SK-N-SH (cell line): Measurements from ENCODE around the gene BTBD10. TPM values are rescaled to one million over a fixed set of nuclear protein-coding genes. Genes with fewer than 3 reads are reported as not detected.
A peak's percentile ranks its signal among the peaks of the same experiment; 100 is the strongest.

ENCODE experiments used
- CTCF ChIA-PET: fragments of 300-600, 350-600 bp; formaldehyde crosslinking; extraction: SDS; loops from one replicate; lab custom pipeline; 2021; lab: Yijun Ruan, JAX
- POLR2A ChIA-PET: fragments of 350-600 bp; sonication (Branson Sonifier 250); formaldehyde crosslinking; extraction: SDS; loops from one replicate; lab custom pipeline; 2020; ENCODE audit warnings: antibody characterized with exemption, inconsistent platforms; lab: Yijun Ruan, JAX
- DNase-seq: peaks from one replicate; pipeline ENCODE4 v3.0.0; 2012
- H2AFZ ChIP-seq: fragments of 200-600 bp; sonication (generic); 2 replicates; pipeline ENCODE4 v1.8.1; 2016; ENCODE audit warnings: antibody characterized with exemption, mild to moderate bottlenecking, low read depth
- H3F3A ChIP-seq: fragments of 200-600 bp; sonication (generic); replicated peaks from 2 replicates; pipeline ENCODE3; 2016; ENCODE audit warnings: antibody characterized with exemption, mild to moderate bottlenecking; ENCODE audit not compliant: insufficient read depth
- H3K27ac ChIP-seq, 2 experiments: fragments of 200-500 bp in 1 of 2; fragments of 200-600 bp in 1 of 2; sonication (Bioruptor generic) in 1 of 2; sonication (generic), shearing (Covaris generic) in 1 of 2; 2 replicates each; pipeline versions ENCODE4 v1.5.1 to v1.6.1; 2014 to 2016; ENCODE audit warnings: low read depth in 2 of 2, inconsistent platforms in 1 of 2, low read length in 1 of 2, mild to moderate bottlenecking in 1 of 2, mixed read lengths in 1 of 2
- H3K27me3 ChIP-seq: fragments of 200-600 bp; sonication (generic), shearing (Covaris generic); 2 replicates; pipeline ENCODE4 v1.6.1; 2016; ENCODE audit warnings: mixed run types; ENCODE audit not compliant: insufficient read depth
- H3K36me3 ChIP-seq, 2 experiments: fragments of 200-500 bp in 1 of 2; fragments of 200-600 bp in 1 of 2; sonication (Bioruptor generic) in 1 of 2; sonication (generic) in 1 of 2; replicated peaks in 1 of 2; 2 replicates each; pipeline versions ENCODE3 to v1.5.1; 2014 to 2016; ENCODE audit warnings: low read length in 1 of 2, mild to moderate bottlenecking in 1 of 2; ENCODE audit not compliant: insufficient read depth in 2 of 2, control insufficient read depth in 1 of 2
- H3K4me1 ChIP-seq, 2 experiments: fragments of 200-500 bp in 1 of 2; fragments of 200-600 bp in 1 of 2; sonication (Bioruptor generic) in 1 of 2; sonication (generic), shearing (Covaris generic) in 1 of 2; 2 replicates each; pipeline versions ENCODE4 v1.5.1 to v1.6.1; 2014 to 2016; ENCODE audit warnings: low read depth in 1 of 2, low read length in 1 of 2, mixed run types in 1 of 2; ENCODE audit not compliant: insufficient read depth in 2 of 2, control insufficient read depth in 1 of 2
- H3K4me2 ChIP-seq: fragments of 200-600 bp; sonication (generic), shearing (Covaris generic); 2 replicates; pipeline ENCODE4 v1.6.1; 2017; ENCODE audit warnings: mixed run types
- H3K4me3 ChIP-seq, 2 experiments: fragments of 200-500 bp in 1 of 2; fragments of 200-600 bp in 1 of 2; sonication (Bioruptor generic) in 1 of 2; sonication (generic), shearing (Covaris generic) in 1 of 2; 2 replicates each; pipeline versions ENCODE4 v1.5.1 to v1.8.1; 2014 to 2016; ENCODE audit warnings: low read depth in 2 of 2, inconsistent platforms in 1 of 2, low read length in 1 of 2, mild to moderate bottlenecking in 1 of 2, mixed read lengths in 1 of 2, moderate library complexity in 1 of 2
- H3K79me2 ChIP-seq: fragments of 200-600 bp; sonication (generic); 2 replicates; pipeline ENCODE4 v1.8.1; 2017; ENCODE audit warnings: mild to moderate bottlenecking; ENCODE audit not compliant: insufficient read depth
- H3K9ac ChIP-seq: fragments of 200-600 bp; sonication (generic); 2 replicates; pipeline ENCODE4 v1.6.1; 2017; ENCODE audit warnings: mixed run types
- H3K9me2 ChIP-seq: fragments of 200-600 bp; sonication (generic); 2 replicates; pipeline ENCODE4 v1.6.1; 2017; ENCODE audit warnings: mixed run types
- H3K9me3 ChIP-seq: fragments of 200-600 bp; sonication (generic); 2 replicates; pipeline ENCODE4 v1.6.1; 2017; ENCODE audit warnings: mixed run types, mild to moderate bottlenecking, moderate library complexity
- H4K20me1 ChIP-seq: fragments of 200-600 bp; sonication (generic); 2 replicates; pipeline ENCODE4 v1.6.1; 2017; ENCODE audit warnings: mild to moderate bottlenecking, mixed run types; ENCODE audit not compliant: insufficient read depth
- CHD2 ChIP-seq: fragments of 150-350 bp; IDR thresholded peaks from 2 replicates; pipeline ENCODE4 v1.6.1; 2018; ENCODE audit warnings: low read length; ENCODE audit not compliant: partially characterized antibody
- ELF1 ChIP-seq: IDR thresholded peaks from 2 replicates; pipeline ENCODE4 v1.4.0; 2012
- EP300 ChIP-seq, 2 experiments: IDR thresholded peaks; 2 replicates each; pipeline versions ENCODE4 v1.4.0 to v1.6.1; 2012; ENCODE audit warnings: borderline replicate concordance in 1 of 2, low read depth in 1 of 2, low read length in 1 of 2
- EZH2phosphoT487 ChIP-seq: fragments of 200-600 bp; sonication (generic); IDR thresholded peaks from 2 replicates; pipeline ENCODE4 v1.6.1; 2017; ENCODE audit warnings: low read depth, mixed run types, mild to moderate bottlenecking, antibody characterized with exemption, moderate library complexity, borderline replicate concordance
- FOXJ3 ChIP-seq: sonication (generic); formaldehyde crosslinking; IDR thresholded peaks from 2 replicates; pipeline ENCODE4 v1.5.1; 2020; ENCODE audit warnings: mild to moderate bottlenecking, missing genetic modification reagents
- GABPA ChIP-seq: IDR thresholded peaks from 2 replicates; pipeline ENCODE4 v1.4.0; 2012; ENCODE audit warnings: low read depth, mild to moderate bottlenecking
- GATA2 ChIP-seq: sonication (generic); formaldehyde crosslinking; IDR thresholded peaks from 2 replicates; pipeline ENCODE4 v1.5.0; 2020; ENCODE audit warnings: mild to moderate bottlenecking, missing genetic modification reagents
- IRF3 ChIP-seq: fragments of 150-350 bp; IDR thresholded peaks from 2 replicates; pipeline ENCODE4 v1.6.1; 2016; ENCODE audit warnings: mild to moderate bottlenecking, low read depth, low read length
- MAX ChIP-seq: IDR thresholded peaks from 2 replicates; pipeline ENCODE4 v1.4.0; 2012; ENCODE audit warnings: low read depth
- MEF2A ChIP-seq: IDR thresholded peaks from 2 replicates; pipeline ENCODE4 v1.4.0; 2012; ENCODE audit warnings: low read depth, borderline replicate concordance
- MXI1 ChIP-seq: IDR thresholded peaks from 2 replicates; pipeline ENCODE4 v1.6.1; 2012; ENCODE audit warnings: mild to moderate bottlenecking, low read depth, low read length, improper control_type of control experiment
- POLR2AphosphoS5 ChIP-seq: IDR thresholded peaks from 2 replicates; pipeline ENCODE4 v1.6.1; 2012; ENCODE audit warnings: low read depth, low read length
- RCOR1 ChIP-seq: fragments of 150-350 bp; IDR thresholded peaks from 2 replicates; pipeline ENCODE4 v1.6.1; 2017; ENCODE audit warnings: antibody characterized with exemption, low read length
- REST ChIP-seq: IDR thresholded peaks from 2 replicates; pipeline ENCODE4 v1.6.1; 2012; ENCODE audit warnings: mild to moderate bottlenecking, low read depth, low read length, moderate library complexity
- RXRA ChIP-seq: IDR thresholded peaks from 2 replicates; pipeline ENCODE4 v1.4.0; 2012; ENCODE audit warnings: low read depth, mild to moderate bottlenecking, borderline replicate concordance
- SMC3 ChIP-seq: IDR thresholded peaks from 2 replicates; pipeline ENCODE4 v1.6.1; 2012; ENCODE audit warnings: low read depth, low read length, improper control_type of control experiment
- TAF1 ChIP-seq: IDR thresholded peaks from 2 replicates; pipeline ENCODE4 v1.6.1; 2012; ENCODE audit warnings: low read depth, mild to moderate bottlenecking, low read length, moderate library complexity, borderline replicate concordance
- TEAD4 ChIP-seq: IDR thresholded peaks from 2 replicates; pipeline ENCODE4 v1.4.0; 2012; ENCODE audit warnings: mild to moderate bottlenecking, borderline replicate concordance; ENCODE audit not compliant: insufficient read depth
- USF1 ChIP-seq: IDR thresholded peaks from 2 replicates; pipeline ENCODE4 v1.4.0; 2012; ENCODE audit warnings: low read depth, borderline replicate concordance
- USF2 ChIP-seq: fragments of 150-350 bp; IDR thresholded peaks from 2 replicates; pipeline ENCODE4 v1.6.1; 2017; ENCODE audit warnings: antibody characterized with exemption, low read length, low read depth, borderline replicate concordance
- ZBTB33 ChIP-seq: IDR thresholded peaks from 2 replicates; pipeline ENCODE4 v1.4.0; 2012; ENCODE audit warnings: low read depth, borderline replicate concordance
- WGBS: methylation state at CpG from one replicate; pipeline ENCODE4 v1.1.6; 2017; ENCODE audit warnings: low lambda C conversion rate; 5-methylcytosine and 5-hydroxymethylcytosine counted together
- polyA plus RNA-seq, 3 experiments: library from polyadenylated mRNA; depleted of rRNA; stranded (reverse); fragments of >200 nt; gene quantifications; 2 replicates each; pipeline ENCODE4 v1.2.3, GENCODE V29; 2012

Gene BTBD10
- 23.0 and 29.5 TPM in 2 replicates for polyA plus RNA-seq (2012; rRNA removed)
- polyA plus RNA-seq (2012; cell fraction: cytosol; rRNA removed) = 33.1 and 36.8 TPM in 2 replicates
- 16.8 and 32.1 TPM in 2 replicates for polyA plus RNA-seq (2012; cell fraction: nucleus; rRNA removed)

- H3K9ac ChIP-seq = peak within 1 kb of the TSS; percentile 82
- DNase-seq = peak; percentile 93
- H3K9me3 ChIP-seq = no peaks in the 10 kb centered on the region
- peaks cover 44% of the 10 kb centered on the region for H3K79me2 ChIP-seq
- peaks cover 11% of the 10 kb centered on the region for H3F3A ChIP-seq
- H3K4me1 ChIP-seq = peaks cover 12 to 17% of the 10 kb centered on the region in 2 experiments; a peak in 3 of 4 replicates
- H3K4me2 ChIP-seq = peak within 1 kb of the TSS; percentile 75
- H3K9me2 ChIP-seq = no peaks in the 10 kb centered on the region
- peak within 1 kb of the TSS; percentile 90 for H2AFZ ChIP-seq
- H3K27me3 ChIP-seq = no peaks in the 10 kb centered on the region
- peak within 1 kb of the TSS; percentile 78 to 92 for H3K27ac ChIP-seq
- 0 out of 2 replicates have a peak, but pooled peaks cover 3% of the 10 kb centered on the region for H4K20me1 ChIP-seq
- CTCF ChIA-PET = interaction anchor here (0.8 to 1.6 kb wide), 8 partner anchors 8 to 253 kb away, joined by 3 to 5 read pairs (median 4); no protein-coding TSS in a partner anchor
- peak within 1 kb of the TSS; percentile 79 to 95 for H3K4me3 ChIP-seq
- H3K36me3 ChIP-seq = no peaks in the 10 kb centered on the region
- WGBS = under 1% methylated on average over 31 of the region's 71 CpGs
- POLR2A ChIA-PET = interaction anchor here (0.6 to 1.0 kb wide), 3 partner anchors 23 to 241 kb away, joined by 3 read pairs; no protein-coding TSS in a partner anchor
- TF ChIP-seq RXRA (no peak), USF2 (no peak), RCOR1 (peak; percentile 36; the same call in 1 of the 2 replicates), FOXJ3 (no peak), EZH2phosphoT487 (no peak), IRF3 (no peak), CHD2 (peak; percentile 100), MEF2A (no peak), EP300 (IDR thresholded peaks at IDR 0.05; ENCODE audit: borderline replicate concordance in 1 of 2, low read depth in 1 of 2, low read length in 1 of 2) (no peak), POLR2AphosphoS5 (peak; percentile 95), GABPA (no peak; the same call in 1 of the 2 replicates), TAF1 (peak; percentile 87), MXI1 (peak; percentile 67), TEAD4 (no peak), ZBTB33 (peak; percentile 100), USF1 (no peak), MAX (peak; percentile 82), REST (0 out of 2 replicates have a peak, but pooled peaks have one; percentile 42), GATA2 (no peak), SMC3 (no peak), ELF1 (peak; percentile 25; the same call in 1 of the 2 replicates)
These were observed at the start of gene BTBD10 for GRCh38 chr11:13462901-13463778. Gene BTBD10, minus strand, starts transcription at chr11:13463222. Its CDS starts 18,098 bp downstream, at chr11:13445124.
